GM13976 (cell line): ENCODE data around the gene NXF2B.

Experiments
- DNase-seq: peaks from one replicate; pipeline ENCODE4 v3.0.0; 2012; ENCODE audit warnings: low spot score
- CTCF ChIP-seq: IDR thresholded peaks from 2 replicates; pipeline ENCODE4 v1.5.1; 2012; ENCODE audit warnings: borderline replicate concordance, mild to moderate bottlenecking; ENCODE audit not compliant: insufficient read depth; ENCODE audit errors: extremely low read depth, missing control alignments, control extremely low read depth
- in situ Hi-C: fragments of 300-500 bp; cut with MboI; formaldehyde crosslinking; loops from one replicate; pipeline ENCODE4 v1.12.0; 2022; ENCODE audit warnings: low sequenced_read_pairs, mixed read lengths, inconsistent platforms; ENCODE audit not compliant: unreplicated experiment

The NXF2B gene

GRCh38 chrX:102338162-102338561 lies 101.6 kb downstream of the NXF2B start:
- TF ChIP-seq CTCF: no peak
- in situ Hi-C loops: no loop called here
- no peak for DNase-seq
